ENCODE measurements around the gene ACOXL.

ACOXL gene

DNA sequence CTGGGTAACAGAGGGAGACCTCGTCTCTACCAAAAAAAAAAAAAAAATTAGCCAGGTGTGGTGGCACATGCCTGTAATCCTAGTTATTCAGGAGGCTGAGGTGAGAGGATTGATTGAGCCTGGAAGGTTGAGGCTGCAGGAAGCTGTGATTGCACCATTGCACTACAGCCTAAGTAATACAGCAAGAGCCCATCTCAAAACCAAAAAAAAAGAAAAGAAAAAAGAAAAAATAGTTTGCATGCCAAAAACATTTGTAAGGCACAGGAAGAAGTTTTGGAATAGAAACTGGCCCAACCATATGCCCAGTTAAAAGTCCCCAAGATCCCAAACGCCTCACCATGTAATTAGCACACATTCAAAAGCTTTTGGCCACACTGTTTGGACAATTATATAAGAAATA, 13.4 kb upstream of the ACOXL start:
- no peak overlapping the region for H3K4me3 ChIP-seq (ENCODE audit: insufficient read depth, low read depth, low read length)
- no peaks in the 10 kb centered on the region for H3K27me3 ChIP-seq (ENCODE audit: control insufficient read depth, insufficient read depth, low read length, poor library complexity, severe bottlenecking)
- WGBS, 2 experiments: 85 to 96% methylated on average over 2 of the region's 2 CpGs
- no peaks in the 10 kb centered on the region for H3K4me1 ChIP-seq (ENCODE audit: control insufficient read depth, insufficient read depth, low read length)
- H3K9me3 ChIP-seq (ENCODE audit: control insufficient read depth, low read length): no peaks in the 10 kb centered on the region
- H3K36me3 ChIP-seq (ENCODE audit: control insufficient read depth, insufficient read depth, low read length): no peaks in the 10 kb centered on the region
- no peak overlapping the region for H3K27ac ChIP-seq (ENCODE audit: insufficient read depth, low read depth, low read length, poor library complexity, severe bottlenecking)

DNA sequence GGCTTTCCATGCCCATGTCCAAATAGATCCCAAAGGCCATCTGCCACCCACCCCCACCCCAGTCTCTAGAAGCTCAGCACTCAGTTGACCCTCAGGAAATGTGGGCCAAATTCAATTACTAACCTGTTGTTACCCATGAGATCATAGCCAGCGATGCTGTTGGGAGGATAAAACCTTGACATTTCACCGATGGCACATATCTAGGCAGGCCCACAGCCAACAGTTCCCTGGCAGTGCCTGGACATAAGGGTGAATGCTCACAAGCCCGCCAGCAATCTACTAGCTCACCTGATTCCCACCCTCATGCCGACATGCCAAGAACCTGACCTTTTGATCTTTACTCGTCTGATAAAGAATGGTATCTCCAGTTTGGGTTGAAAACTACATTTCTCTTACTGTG, 11.8 kb upstream of the ACOXL start:
- no peaks in the 10 kb centered on the region for H3K9me3 ChIP-seq (ENCODE audit: control insufficient read depth, low read length)
- H3K4me1 ChIP-seq (ENCODE audit: control insufficient read depth, insufficient read depth, low read length): no peaks in the 10 kb centered on the region
- H3K27ac ChIP-seq (ENCODE audit: insufficient read depth, low read depth, low read length, poor library complexity, severe bottlenecking): no peak overlapping the region
- no peaks in the 10 kb centered on the region for H3K27me3 ChIP-seq (ENCODE audit: control insufficient read depth, insufficient read depth, low read length, poor library complexity, severe bottlenecking)
- H3K4me3 ChIP-seq (ENCODE audit: insufficient read depth, low read depth, low read length): no peak overlapping the region
- no peaks in the 10 kb centered on the region for H3K36me3 ChIP-seq (ENCODE audit: control insufficient read depth, insufficient read depth, low read length)
- WGBS, 2 experiments: 96 to 98% methylated on average over 4 to 5 of the region's 5 CpGs

DNA sequence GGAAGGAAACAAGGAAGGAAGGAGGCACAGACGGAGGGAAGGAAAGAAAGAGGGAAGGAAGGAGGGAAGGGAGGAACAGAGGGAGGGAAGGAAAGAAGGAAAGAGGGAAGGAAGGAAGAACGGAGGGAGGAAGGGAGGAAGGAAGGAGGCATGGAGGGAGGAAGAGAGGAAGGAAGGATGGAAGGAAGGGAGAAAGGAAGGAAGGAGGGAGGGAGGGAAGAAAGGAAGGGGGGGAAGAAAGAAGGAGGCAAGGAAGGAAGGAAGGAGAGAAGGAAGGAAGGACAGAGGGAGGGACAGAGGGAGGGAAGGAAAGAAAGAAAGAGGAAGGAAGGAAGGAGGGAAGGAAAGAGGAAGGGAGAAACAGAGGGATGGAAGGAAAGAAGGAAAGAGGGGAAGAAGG, 7.6 kb upstream of the ACOXL start:
- H3K4me1 ChIP-seq (ENCODE audit: control insufficient read depth, insufficient read depth, low read length): no peaks in the 10 kb centered on the region
- no peaks in the 10 kb centered on the region for H3K9me3 ChIP-seq (ENCODE audit: control insufficient read depth, low read length)
- H3K27ac ChIP-seq (ENCODE audit: insufficient read depth, low read depth, low read length, poor library complexity, severe bottlenecking): no peak overlapping the region
- no peaks in the 10 kb centered on the region for H3K27me3 ChIP-seq (ENCODE audit: control insufficient read depth, insufficient read depth, low read length, poor library complexity, severe bottlenecking)
- H3K4me3 ChIP-seq (ENCODE audit: insufficient read depth, low read depth, low read length): no peak overlapping the region
- no peaks in the 10 kb centered on the region for H3K36me3 ChIP-seq (ENCODE audit: control insufficient read depth, insufficient read depth, low read length)
- 88 to 92% methylated on average over 2 of the region's 2 CpGs for WGBS, 2 experiments

DNA sequence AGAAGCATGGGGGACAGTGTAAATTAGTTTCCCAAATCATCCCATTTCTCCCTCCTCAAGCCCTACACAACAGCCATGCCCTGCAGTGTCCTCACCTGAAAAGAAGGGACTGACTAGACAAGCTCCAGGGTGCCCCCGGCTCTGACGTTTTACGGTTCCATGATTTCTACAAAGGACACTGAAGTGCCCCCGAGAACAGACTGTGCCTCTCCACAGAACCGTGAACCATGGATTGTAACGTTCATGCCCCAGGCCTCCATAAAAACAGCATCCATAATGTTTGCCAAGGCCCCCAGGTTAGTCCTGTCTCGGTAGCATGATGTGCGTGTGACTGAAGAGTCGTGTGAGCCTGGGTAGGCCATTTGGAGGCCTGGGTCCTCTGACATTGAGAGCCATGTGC, 7.0 kb upstream of the ACOXL start:
- Histone ChIP-seq H3K27ac (ENCODE audit: insufficient read depth, low read depth, low read length, poor library complexity, severe bottlenecking) (no peak overlapping the region), H3K4me3 (ENCODE audit: insufficient read depth, low read depth, low read length) (no peak overlapping the region), H3K9me3 (ENCODE audit: control insufficient read depth, low read length) (no peaks in the 10 kb centered on the region), H3K27me3 (ENCODE audit: control insufficient read depth, insufficient read depth, low read length, poor library complexity, severe bottlenecking) (peaks cover under 1% of the 10 kb centered on the region), H3K36me3 (ENCODE audit: control insufficient read depth, insufficient read depth, low read length) (no peaks in the 10 kb centered on the region), H3K4me1 (ENCODE audit: control insufficient read depth, insufficient read depth, low read length) (no peaks in the 10 kb centered on the region)
- 94 to 95% methylated on average over 9 of the region's 9 CpGs for WGBS, 2 experiments

DNA sequence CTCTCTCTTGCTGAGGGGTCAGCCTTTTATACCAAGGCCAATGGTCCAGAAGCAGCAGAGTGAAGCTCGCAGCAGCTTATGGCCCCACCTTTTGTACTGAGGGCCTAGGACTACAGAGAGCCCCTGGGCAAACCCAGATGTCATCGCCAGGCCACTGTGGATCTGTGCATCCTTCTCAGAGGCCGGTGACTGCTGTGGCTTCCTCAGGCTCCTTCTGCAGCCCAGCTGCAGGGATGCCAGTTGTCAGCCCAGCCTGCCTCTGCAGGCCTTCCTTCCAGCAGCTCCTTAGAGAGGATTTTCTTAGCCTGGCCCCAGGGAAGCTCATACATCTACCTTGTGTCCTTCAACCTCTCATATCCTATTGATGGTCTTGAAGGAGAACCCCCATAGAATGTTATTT, 6.5 kb upstream of the ACOXL start:
- no peak overlapping the region for H3K27ac ChIP-seq (ENCODE audit: insufficient read depth, low read depth, low read length, poor library complexity, severe bottlenecking)
- WGBS, 2 experiments: 95% methylated on average over 3 of the region's 3 CpGs

DNA sequence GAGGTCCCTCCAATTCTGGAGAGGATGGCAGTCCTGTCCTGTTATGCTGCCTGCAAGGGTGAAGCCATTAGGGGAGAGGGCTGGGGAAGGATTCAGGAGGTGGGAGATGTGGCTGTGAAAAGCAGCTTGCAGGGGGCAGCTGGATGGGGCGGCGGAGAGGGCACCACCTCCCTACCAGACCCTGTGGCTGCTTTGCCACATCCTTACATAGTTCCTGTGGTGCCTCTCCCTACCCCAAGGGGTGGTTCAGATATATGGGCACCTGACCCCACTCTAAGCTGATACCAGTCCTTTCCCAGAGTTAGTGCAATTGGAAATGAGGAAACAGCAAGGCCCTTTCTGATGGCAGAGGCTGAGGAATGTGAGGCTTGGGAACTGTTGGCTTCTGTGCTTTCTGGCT, 6.1 kb upstream of the ACOXL start:
- Histone ChIP-seq H3K27me3 (ENCODE audit: control insufficient read depth, insufficient read depth, low read length, poor library complexity, severe bottlenecking) (peaks cover 9% of the 10 kb centered on the region), H3K36me3 (ENCODE audit: control insufficient read depth, insufficient read depth, low read length) (no peaks in the 10 kb centered on the region)
- WGBS, 2 experiments: 75 to 86% methylated on average over 2 of the region's 2 CpGs

More for the DNA sequence above, 6.5 kb upstream of the ACOXL start:
- H3K4me1 ChIP-seq (ENCODE audit: control insufficient read depth, insufficient read depth, low read length): no peaks in the 10 kb centered on the region
- no peak overlapping the region for H3K4me3 ChIP-seq (ENCODE audit: insufficient read depth, low read depth, low read length)
- H3K27me3 ChIP-seq (ENCODE audit: control insufficient read depth, insufficient read depth, low read length, poor library complexity, severe bottlenecking): peaks cover 5% of the 10 kb centered on the region
- H3K9me3 ChIP-seq (ENCODE audit: control insufficient read depth, low read length): no peaks in the 10 kb centered on the region
- H3K36me3 ChIP-seq (ENCODE audit: control insufficient read depth, insufficient read depth, low read length): no peaks in the 10 kb centered on the region

DNA sequence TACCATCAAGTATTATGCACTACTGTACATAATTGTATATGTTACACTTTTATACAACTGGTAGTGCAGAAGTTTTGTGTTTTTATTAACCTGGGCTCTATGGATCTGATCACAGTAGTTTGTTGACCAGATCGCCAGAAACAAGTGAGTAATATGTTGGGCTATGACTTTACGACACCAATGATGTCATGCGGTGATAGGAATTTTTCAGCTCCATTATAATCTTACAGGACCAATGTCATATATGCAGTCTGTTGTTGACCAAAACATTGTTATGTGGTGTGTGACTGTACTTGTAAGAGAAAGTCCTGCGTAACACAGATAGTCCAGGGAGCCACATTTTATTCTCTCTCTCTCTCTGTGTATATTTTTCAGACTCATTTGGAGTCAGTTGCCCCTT, 4.5 kb upstream of the ACOXL start:
- no peaks in the 10 kb centered on the region for H3K9me3 ChIP-seq (ENCODE audit: control insufficient read depth, low read length)
- H3K27ac ChIP-seq (ENCODE audit: insufficient read depth, low read depth, low read length, poor library complexity, severe bottlenecking): no peak overlapping the region
- peaks cover 26% of the 10 kb centered on the region for H3K27me3 ChIP-seq (ENCODE audit: control insufficient read depth, insufficient read depth, low read length, poor library complexity, severe bottlenecking)
- no peaks in the 10 kb centered on the region for H3K4me1 ChIP-seq (ENCODE audit: control insufficient read depth, insufficient read depth, low read length)
- 96 to 97% methylated on average over 3 to 4 of the region's 4 CpGs for WGBS, 2 experiments
- H3K36me3 ChIP-seq (ENCODE audit: control insufficient read depth, insufficient read depth, low read length): no peaks in the 10 kb centered on the region
- H3K4me3 ChIP-seq (ENCODE audit: insufficient read depth, low read depth, low read length): no peak overlapping the region

More for the DNA sequence above, 6.1 kb upstream of the ACOXL start:
- Histone ChIP-seq H3K27ac (ENCODE audit: insufficient read depth, low read depth, low read length, poor library complexity, severe bottlenecking) (no peak overlapping the region), H3K4me3 (ENCODE audit: insufficient read depth, low read depth, low read length) (no peak overlapping the region), H3K4me1 (ENCODE audit: control insufficient read depth, insufficient read depth, low read length) (no peaks in the 10 kb centered on the region), H3K9me3 (ENCODE audit: control insufficient read depth, low read length) (no peaks in the 10 kb centered on the region)

DNA sequence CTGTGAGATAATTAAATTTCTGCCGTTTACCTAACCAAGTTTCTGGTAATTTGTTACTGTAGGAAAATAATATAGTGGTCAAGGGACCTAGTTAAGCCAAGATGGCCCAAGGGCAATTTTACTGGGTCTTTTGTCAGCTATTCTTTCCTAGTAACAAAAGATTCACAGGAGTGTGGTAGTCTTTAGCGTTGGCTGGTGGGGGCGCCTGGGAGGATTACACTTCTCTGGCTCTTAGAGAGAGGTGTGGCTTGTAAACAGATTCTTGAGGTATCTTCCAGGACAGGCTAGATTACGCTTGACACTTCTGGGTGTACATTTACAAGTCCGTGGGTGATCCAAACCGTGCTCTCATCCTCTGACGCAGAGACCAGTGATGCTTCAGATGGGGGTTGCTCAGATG, 3.3 kb upstream of the ACOXL start:
- Histone ChIP-seq H3K36me3 (ENCODE audit: control insufficient read depth, insufficient read depth, low read length) (no peaks in the 10 kb centered on the region), H3K9me3 (ENCODE audit: control insufficient read depth, low read length) (no peaks in the 10 kb centered on the region), H3K27ac (ENCODE audit: insufficient read depth, low read depth, low read length, poor library complexity, severe bottlenecking) (no peak overlapping the region), H3K4me1 (ENCODE audit: control insufficient read depth, insufficient read depth, low read length) (no peaks in the 10 kb centered on the region), H3K27me3 (ENCODE audit: control insufficient read depth, insufficient read depth, low read length, poor library complexity, severe bottlenecking) (peaks cover 38% of the 10 kb centered on the region), H3K4me3 (ENCODE audit: insufficient read depth, low read depth, low read length) (no peak overlapping the region)
- 54 to 59% methylated on average over 7 of the region's 7 CpGs for WGBS, 2 experiments

DNA sequence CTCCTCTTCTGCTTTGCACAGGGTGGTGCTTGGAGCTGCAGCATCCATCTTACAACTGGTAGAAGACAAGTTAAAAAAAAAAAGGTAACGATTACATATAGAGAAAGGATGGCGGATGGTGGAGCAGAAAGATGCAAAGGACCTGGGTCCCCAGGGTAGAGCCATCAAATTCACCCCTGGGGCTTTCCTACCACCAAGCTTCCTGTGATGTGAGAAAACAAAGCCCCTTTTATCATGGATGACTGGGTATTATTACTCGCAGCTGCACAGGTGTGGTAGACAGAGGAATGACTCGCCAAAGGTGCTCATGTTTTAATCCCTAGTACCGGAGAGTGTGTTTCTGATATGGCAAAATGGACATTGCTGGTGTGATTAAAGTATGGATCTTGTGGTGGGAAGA, 1.3 kb upstream of the ACOXL start:
- WGBS, 2 experiments: 89 to 90% methylated on average over 5 of the region's 5 CpGs
- Histone ChIP-seq H3K4me3 (ENCODE audit: insufficient read depth, low read depth, low read length) (no peak overlapping the region), H3K27me3 (ENCODE audit: control insufficient read depth, insufficient read depth, low read length, poor library complexity, severe bottlenecking) (peaks cover 46% of the 10 kb centered on the region), H3K9me3 (ENCODE audit: control insufficient read depth, low read length) (no peaks in the 10 kb centered on the region), H3K4me1 (ENCODE audit: control insufficient read depth, insufficient read depth, low read length) (no peaks in the 10 kb centered on the region), H3K27ac (ENCODE audit: insufficient read depth, low read depth, low read length, poor library complexity, severe bottlenecking) (no peak overlapping the region), H3K36me3 (ENCODE audit: control insufficient read depth, insufficient read depth, low read length) (no peaks in the 10 kb centered on the region)

DNA sequence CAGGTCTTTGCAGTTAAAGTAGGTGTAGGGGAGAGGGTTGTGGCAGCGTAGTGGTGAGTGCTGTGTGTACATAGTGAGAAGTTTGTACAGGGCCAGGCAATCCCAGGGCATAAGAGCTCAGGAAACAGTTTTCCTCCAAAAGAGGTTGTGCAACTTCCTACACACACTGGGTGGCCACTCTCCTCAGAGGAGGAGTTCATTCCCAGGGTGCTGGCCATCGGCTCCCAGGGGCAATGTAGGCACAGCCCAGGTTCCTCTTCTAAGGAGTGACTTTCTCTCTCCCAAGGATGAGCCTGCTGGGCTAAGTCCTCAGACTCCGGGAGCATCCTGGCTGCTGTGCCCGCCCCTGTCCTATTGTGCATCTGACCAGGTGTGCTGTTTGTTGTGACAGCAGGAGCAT, 3.0 kb downstream of the ACOXL start:
- Histone ChIP-seq H3K4me3 (ENCODE audit: insufficient read depth, low read depth, low read length) (no peak overlapping the region), H3K9me3 (ENCODE audit: control insufficient read depth, low read length) (no peaks in the 10 kb centered on the region), H3K27me3 (ENCODE audit: control insufficient read depth, insufficient read depth, low read length, poor library complexity, severe bottlenecking) (peaks cover 45% of the 10 kb centered on the region), H3K36me3 (ENCODE audit: control insufficient read depth, insufficient read depth, low read length) (no peaks in the 10 kb centered on the region), H3K27ac (ENCODE audit: insufficient read depth, low read depth, low read length, poor library complexity, severe bottlenecking) (no peak overlapping the region), H3K4me1 (ENCODE audit: control insufficient read depth, insufficient read depth, low read length) (no peaks in the 10 kb centered on the region)
- WGBS, 2 experiments: 54 to 58% methylated on average over 4 of the region's 4 CpGs

DNA sequence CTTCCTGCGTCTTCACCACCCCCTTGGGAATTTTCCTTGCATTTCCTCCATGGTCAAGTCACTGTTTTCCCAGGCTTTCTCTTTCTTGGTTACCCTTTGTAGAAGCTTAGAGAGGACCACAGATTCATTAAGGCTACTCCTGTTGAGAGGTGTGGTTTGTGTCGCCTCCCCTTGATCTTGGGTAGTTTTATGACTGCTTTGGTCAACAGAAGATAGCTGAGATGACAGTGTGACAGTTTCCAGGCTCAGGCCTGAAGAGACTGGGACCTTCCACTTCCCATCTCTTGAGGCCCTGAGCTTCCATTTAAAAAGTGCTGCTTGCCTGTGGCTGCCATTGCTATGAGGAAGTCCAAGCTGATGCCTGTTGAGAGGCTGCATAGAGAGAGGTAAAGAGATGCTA, 5.4 kb downstream of the ACOXL start:
- no peak overlapping the region for H3K27ac ChIP-seq (ENCODE audit: insufficient read depth, low read depth, low read length, poor library complexity, severe bottlenecking)
- H3K27me3 ChIP-seq (ENCODE audit: control insufficient read depth, insufficient read depth, low read length, poor library complexity, severe bottlenecking): peaks cover 22% of the 10 kb centered on the region
- no peaks in the 10 kb centered on the region for H3K4me1 ChIP-seq (ENCODE audit: control insufficient read depth, insufficient read depth, low read length)
- WGBS, 2 experiments: 93 to 94% methylated on average over 2 of the region's 2 CpGs
- no peak overlapping the region for H3K4me3 ChIP-seq (ENCODE audit: insufficient read depth, low read depth, low read length)
- H3K9me3 ChIP-seq (ENCODE audit: control insufficient read depth, low read length): no peaks in the 10 kb centered on the region
- no peaks in the 10 kb centered on the region for H3K36me3 ChIP-seq (ENCODE audit: control insufficient read depth, insufficient read depth, low read length)

Data from ectodermal cell (in vitro differentiated cells).